ENCODE measurements around the gene PALLD. TPM values are rescaled to one million over a fixed set of nuclear protein-coding genes. Genes with fewer than 3 reads are reported as not detected.
A peak's percentile ranks its signal among the peaks of the same experiment; 100 is the strongest.

PALLD gene
- total RNA-seq, 1 donor from 2014 or later: 179 TPM

- Histone ChIP-seq H3K4me1 (no peaks in the 10 kb centered on the region), H3K9me3 (no peaks in the 10 kb centered on the region), H3K27me3 (no peaks in the 10 kb centered on the region), H3K36me3 (no peaks in the 10 kb centered on the region), H3K4me3 (no peak overlapping the region), H3K27ac (no peak overlapping the region)
- DNase-seq (no peak), ATAC-seq (no peak)
- intact Hi-C loops (cut with DNase I): no loop called here
- no peak for TF ChIP-seq CTCF (IDR thresholded peaks at IDR 0.05)
Measured at GRCh38 chr4:168825975-168826374, 329.1 kb downstream of the PALLD start.

- no peaks in the 10 kb centered on the region for H3K9me3 ChIP-seq
- H3K4me3 ChIP-seq: no peak overlapping the region
- no peak overlapping the region for H3K27ac ChIP-seq
- no peak for TF ChIP-seq CTCF (IDR thresholded peaks at IDR 0.05)
- no peaks in the 10 kb centered on the region for H3K4me1 ChIP-seq
- H3K36me3 ChIP-seq: no peaks in the 10 kb centered on the region
- no peaks in the 10 kb centered on the region for H3K27me3 ChIP-seq
- DNase-seq (no peak), ATAC-seq (no peak)
- intact Hi-C loops (cut with DNase I): no loop called here
Measured at GRCh38 chr4:168826620-168827019, 329.8 kb downstream of the PALLD start.

GRCh38 chr4:168830777-168831512, 334.1 kb downstream of the PALLD start:
- H3K4me3 ChIP-seq: peak overlapping the region; percentile 67
- intact Hi-C loops (cut with DNase I): loop anchor here (10.0 kb wide), 1 partner anchor 116 kb away; no protein-coding TSS in a partner anchor
- no peak for TF ChIP-seq CTCF (IDR thresholded peaks at IDR 0.05)
- DNase-seq (no peak), ATAC-seq (no peak)
- H3K4me1 ChIP-seq: no peaks in the 10 kb centered on the region
- H3K9me3 ChIP-seq: no peaks in the 10 kb centered on the region
- no peaks in the 10 kb centered on the region for H3K36me3 ChIP-seq
- peak overlapping the region; percentile 82 for H3K27ac ChIP-seq
- H3K27me3 ChIP-seq: no peaks in the 10 kb centered on the region

GRCh38 chr4:168831585-168831918, 334.7 kb downstream of the PALLD start:
- H3K4me3 ChIP-seq: peak overlapping the region; percentile 67
- TF ChIP-seq CTCF (IDR thresholded peaks at IDR 0.05): no peak
- H3K36me3 ChIP-seq: no peaks in the 10 kb centered on the region
- DNase-seq: no peak
- H3K27ac ChIP-seq: peak overlapping the region; percentile 82
- no peaks in the 10 kb centered on the region for H3K27me3 ChIP-seq
- intact Hi-C loops (cut with DNase I): loop anchor here (10.0 kb wide), 1 partner anchor 117 kb away; no protein-coding TSS in a partner anchor
- no peak for ATAC-seq
- no peaks in the 10 kb centered on the region for H3K4me1 ChIP-seq
- no peaks in the 10 kb centered on the region for H3K9me3 ChIP-seq

- Histone ChIP-seq H3K27ac (peak overlapping the region; percentile 82), H3K9me3 (no peaks in the 10 kb centered on the region), H3K36me3 (no peaks in the 10 kb centered on the region), H3K4me3 (peak overlapping the region; percentile 67), H3K4me1 (no peaks in the 10 kb centered on the region), H3K27me3 (no peaks in the 10 kb centered on the region)
- intact Hi-C loops (cut with DNase I): loop anchor here (10.0 kb wide), 1 partner anchor 117 kb away; no protein-coding TSS in a partner anchor
- peak; percentile 85 for DNase-seq
- no peak for TF ChIP-seq CTCF (IDR thresholded peaks at IDR 0.05)
- peak; percentile 95 for ATAC-seq
Measured at GRCh38 chr4:168831919-168832762, 335.3 kb downstream of the PALLD start.

Measured in upper lobe of right lung (tissue), 1 donor.